ENCODE measurements around the gene FCN1.

Gene FCN1

GRCh38 chr9:134871697-134872340 is 45.9 kb downstream of the FCN1 start:
- no peak for DNase-seq (ENCODE audit: low read depth)
- H3K4me3 ChIP-seq (ENCODE audit: low read depth, low read length) = no peak overlapping the region
- TF ChIP-seq, protein P1, sequence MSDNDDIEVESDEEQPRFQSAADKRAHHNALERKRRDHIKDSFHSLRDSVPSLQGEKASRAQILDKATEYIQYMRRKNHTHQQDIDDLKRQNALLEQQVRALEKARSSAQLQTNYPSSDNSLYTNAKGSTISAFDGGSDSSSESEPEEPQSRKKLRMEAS (IDR thresholded peaks at IDR 0.05; ENCODE audit: low read depth, low read length) = no peak

- no peak for DNase-seq (ENCODE audit: low read depth)
- no peak overlapping the region for H3K4me3 ChIP-seq (ENCODE audit: low read depth, low read length)
- TF ChIP-seq MYC (IDR thresholded peaks at IDR 0.05; ENCODE audit: low read depth, low read length) (no peak), CTCF (IDR thresholded peaks at IDR 0.05; ENCODE audit: low read depth, low read length) (no peak)
Measured at GRCh38 chr9:134870746-134871662, 46.7 kb downstream of the FCN1 start.

- no peak for DNase-seq (ENCODE audit: low read depth)
- no peak overlapping the region for H3K4me3 ChIP-seq (ENCODE audit: low read depth, low read length)
- no peak for TF ChIP-seq MYC (IDR thresholded peaks at IDR 0.05; ENCODE audit: low read depth, low read length)
- TF ChIP-seq CTCF (IDR thresholded peaks at IDR 0.05; ENCODE audit: low read depth, low read length) = no peak
- no peak for TF ChIP-seq POLR2A (IDR thresholded peaks at IDR 0.05; ENCODE audit: extremely low read depth, insufficient read length)
- TF ChIP-seq, protein P1 (IDR thresholded peaks at IDR 0.05; ENCODE audit: low read depth, low read length) = no peak
Measured at GRCh38 chr9:134870301-134870694, 47.4 kb downstream of the FCN1 start.

- TF ChIP-seq, protein P1 (IDR thresholded peaks at IDR 0.05; ENCODE audit: low read depth, low read length) = no peak
- TF ChIP-seq POLR2A (IDR thresholded peaks at IDR 0.05; ENCODE audit: extremely low read depth, insufficient read length) = no peak
- no peak for TF ChIP-seq MYC (IDR thresholded peaks at IDR 0.05; ENCODE audit: low read depth, low read length)
- no peak for TF ChIP-seq CTCF (IDR thresholded peaks at IDR 0.05; ENCODE audit: low read depth, low read length)
- no peak for DNase-seq (ENCODE audit: low read depth)
- H3K4me3 ChIP-seq (ENCODE audit: low read depth, low read length) = no peak overlapping the region
Measured at GRCh38 chr9:134869554-134870300, 48.0 kb downstream of the FCN1 start.

DNA sequence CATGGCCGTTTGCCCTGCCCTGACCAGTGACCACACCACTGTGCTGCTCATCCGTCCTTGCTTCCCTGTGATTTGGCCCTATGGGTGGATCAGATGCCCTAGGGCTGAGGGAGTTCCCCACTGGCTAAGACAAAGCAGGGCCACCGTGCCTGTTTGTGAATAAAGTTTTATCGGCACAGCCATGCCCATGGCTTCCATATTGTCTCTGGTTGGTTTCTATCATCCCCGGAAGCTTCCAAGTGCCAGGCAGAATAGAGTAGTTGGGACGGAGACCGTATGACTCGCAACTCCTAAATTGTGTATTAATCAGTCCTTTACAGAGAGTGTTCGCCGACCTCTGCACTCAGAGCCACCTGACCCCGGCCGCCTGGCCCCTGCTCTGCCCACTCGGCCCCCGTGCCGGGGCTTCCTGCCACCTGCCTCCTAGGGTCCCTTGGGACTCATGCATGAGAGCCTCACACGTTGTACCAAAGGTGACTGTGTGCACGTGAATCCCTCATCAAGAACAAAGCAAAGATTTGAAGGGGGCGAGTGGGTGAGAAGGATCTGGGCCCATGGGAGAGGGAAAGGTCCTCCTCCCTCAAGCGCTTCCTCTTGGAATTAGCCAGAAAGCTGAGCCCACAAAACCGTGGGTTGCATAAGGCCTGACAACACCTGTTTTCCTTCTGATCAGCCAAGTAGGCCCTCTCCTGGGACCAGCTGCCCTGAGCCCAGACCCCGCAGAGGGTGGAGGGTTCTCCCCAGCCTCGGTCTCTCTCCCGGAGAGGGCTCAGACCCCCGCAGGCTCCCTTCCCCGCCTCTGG is 48.8 kb downstream of the FCN1 start:
- TF ChIP-seq POLR2A (IDR thresholded peaks at IDR 0.05; ENCODE audit: extremely low read depth, insufficient read length) (no peak), MYC (IDR thresholded peaks at IDR 0.05; ENCODE audit: low read depth, low read length) (no peak), CTCF (IDR thresholded peaks at IDR 0.05; ENCODE audit: low read depth, low read length) (no peak)
- TF ChIP-seq, protein P1 (IDR thresholded peaks at IDR 0.05; ENCODE audit: low read depth, low read length) = no peak
- DNase-seq (ENCODE audit: low read depth) = no peak
- no peak overlapping the region for H3K4me3 ChIP-seq (ENCODE audit: low read depth, low read length)

Measured in NB4 (cell line).